ENCODE measurements around the gene IL4.

The IL4 gene

DNA sequence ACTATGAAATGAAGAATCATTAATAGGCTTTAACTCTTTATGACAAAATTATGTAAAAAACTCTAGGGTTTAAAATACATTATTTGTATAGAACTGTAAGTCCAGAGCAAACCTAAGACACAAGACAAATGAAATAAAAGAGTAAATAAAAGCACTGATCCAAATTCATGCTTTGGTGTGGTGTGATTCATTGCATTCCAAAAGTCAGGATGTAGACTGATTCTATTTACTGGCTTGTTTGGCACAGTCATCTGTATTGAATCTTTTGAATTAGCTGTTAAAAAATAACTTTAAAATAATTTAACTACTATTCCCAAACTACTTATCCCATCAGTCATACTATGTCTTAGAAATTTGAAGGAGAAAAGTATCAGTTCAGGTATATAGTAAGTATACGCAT lies 31.1 kb downstream of the IL4 start:
- no peak for DNase-seq

GRCh38 chr5:132708645-132709044 lies 34.9 kb downstream of the IL4 start:
- DNase-seq = no peak

DNA sequence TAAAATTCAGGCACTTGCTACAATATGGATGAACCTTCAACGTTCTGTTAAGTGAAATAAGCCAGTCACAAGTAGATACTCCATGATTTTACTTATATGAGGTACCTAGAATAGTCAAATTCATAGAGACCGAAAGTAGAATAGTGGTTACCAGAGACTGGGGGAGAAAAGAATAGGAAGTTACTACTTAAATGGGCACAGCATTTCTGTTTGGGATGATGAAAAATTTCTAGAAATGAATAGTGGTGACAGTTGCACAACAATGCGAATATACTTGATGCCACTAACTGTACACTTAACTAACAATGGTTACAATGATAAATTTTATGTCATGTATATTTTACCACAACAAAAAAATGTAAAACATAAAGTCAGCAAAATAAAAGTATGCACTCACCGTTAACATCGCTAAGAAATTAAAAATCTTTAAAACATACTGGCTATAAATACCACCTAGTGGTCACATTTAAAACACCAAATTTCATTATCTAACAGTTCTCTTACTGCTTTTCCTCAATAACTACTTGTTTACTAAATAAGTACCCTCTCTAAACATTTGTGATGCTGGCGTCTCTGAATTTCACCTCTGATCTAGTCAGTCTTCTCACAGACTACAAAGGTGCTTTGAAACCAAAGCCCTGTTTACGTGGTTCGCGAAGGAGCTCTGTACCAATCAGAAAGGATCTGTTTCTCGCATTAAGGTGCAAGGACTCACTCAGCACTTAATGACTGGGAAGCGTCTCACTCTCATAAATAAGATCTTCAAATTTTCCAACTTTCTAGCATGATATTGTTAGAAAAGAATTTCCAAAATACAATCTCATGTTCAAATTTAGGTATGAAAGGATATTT lies 40.9 kb downstream of the IL4 start:
- no peak for DNase-seq

DNA sequence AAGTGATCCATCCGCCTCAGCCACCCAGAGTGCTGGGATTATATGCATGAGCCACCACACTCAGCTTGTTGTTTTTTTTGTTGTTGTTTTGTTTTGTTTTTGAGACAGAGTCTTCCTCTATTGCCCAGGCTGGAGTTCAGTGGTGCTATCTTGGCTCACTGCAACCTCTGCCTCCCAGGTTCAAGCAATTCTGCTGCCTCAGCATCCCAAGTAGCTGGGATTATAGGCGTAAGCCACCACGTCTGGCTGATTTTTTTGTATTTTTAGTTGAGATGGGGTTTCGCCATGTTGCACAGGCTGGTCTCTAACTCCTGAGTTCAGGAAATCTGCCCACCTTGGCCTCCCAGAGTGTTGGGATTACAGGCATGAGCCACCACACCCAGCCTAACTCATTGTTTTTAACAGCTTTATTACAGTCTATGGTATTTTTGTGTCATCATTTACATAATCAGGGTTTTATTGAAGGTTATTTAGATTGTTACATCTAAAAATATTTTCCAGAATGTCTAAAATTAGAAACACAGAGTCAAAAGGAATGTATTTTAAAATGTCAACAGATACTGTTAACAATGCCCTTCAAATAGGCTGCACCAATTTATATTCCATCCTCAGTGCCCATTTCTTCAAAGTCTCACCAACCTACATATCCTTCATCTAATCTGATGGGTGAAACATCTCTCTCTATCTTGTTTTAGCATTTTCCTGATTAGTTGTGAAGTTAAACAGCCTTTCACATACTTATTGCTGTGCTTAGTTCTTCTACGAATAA lies 44.9 kb downstream of the IL4 start:
- no peak for DNase-seq

DNA sequence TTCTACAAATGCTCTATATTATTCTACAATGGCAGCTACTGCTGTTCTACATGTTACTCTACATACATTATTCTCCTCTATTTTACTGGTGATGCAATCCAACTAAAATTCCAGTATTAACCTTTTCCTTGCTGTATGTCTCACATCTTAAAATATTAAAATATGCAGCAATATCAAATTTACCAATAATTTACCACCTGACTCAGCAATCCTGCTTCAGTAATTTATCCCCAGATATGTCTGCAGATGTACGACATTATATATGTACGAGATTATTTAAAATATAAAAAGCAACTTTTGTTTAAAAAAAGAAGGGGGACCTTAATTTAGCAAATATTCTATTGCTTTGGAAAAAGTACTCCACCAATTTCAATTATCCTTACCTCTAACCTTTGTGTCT lies 52.0 kb downstream of the IL4 start:
- no peak for DNase-seq

GRCh38 chr5:132729896-132730295 lies 56.1 kb downstream of the IL4 start:
- DNase-seq = no peak
